ENCODE data around the gene YWHAQ. TPM values are rescaled to one million over a fixed set of nuclear protein-coding genes. Genes with fewer than 3 reads are reported as not detected.

Gene YWHAQ
- total and polyA plus RNA-seq, 8 donors, result 70.1 to 170 (median 152) TPM

DNA sequence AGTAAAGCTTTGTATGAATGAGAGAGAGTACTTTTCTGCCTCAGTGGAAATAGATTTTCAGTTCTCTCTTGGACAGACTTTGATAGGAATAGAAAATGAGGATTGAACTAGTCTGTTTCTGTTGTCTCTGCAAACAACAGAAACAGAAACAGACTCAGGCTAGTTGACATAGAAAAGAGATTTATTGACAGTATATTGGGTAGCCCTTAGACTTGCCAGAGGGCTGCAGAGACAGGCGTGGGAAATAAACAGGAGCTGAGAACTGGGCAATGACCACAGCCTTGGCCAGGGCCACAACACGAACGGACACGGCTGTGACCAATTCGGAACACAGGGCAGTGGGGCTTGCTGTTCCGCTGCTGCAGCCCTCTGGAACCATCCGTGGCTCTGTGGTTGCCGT, 30.5 kb upstream of the YWHAQ start:
- Histone ChIP-seq H3K27me3 (no peaks in the 10 kb centered on the region), H3K4me1 (no peaks in the 10 kb centered on the region), H3K9me3 (no peaks in the 10 kb centered on the region), H3K4me3 (no peak overlapping the region), H3K36me3 (no peaks in the 10 kb centered on the region), H3K27ac (no peak overlapping the region)
- no peak for DNase-seq
- intact Hi-C loops (cut with DNase I), result no loop called here
- no peak for FAIRE-seq
- no peak for ATAC-seq
- 57 to 63% methylated on average over 8 of the region's 8 CpGs for WGBS, 2 donors
- TF ChIP-seq, protein P1, sequence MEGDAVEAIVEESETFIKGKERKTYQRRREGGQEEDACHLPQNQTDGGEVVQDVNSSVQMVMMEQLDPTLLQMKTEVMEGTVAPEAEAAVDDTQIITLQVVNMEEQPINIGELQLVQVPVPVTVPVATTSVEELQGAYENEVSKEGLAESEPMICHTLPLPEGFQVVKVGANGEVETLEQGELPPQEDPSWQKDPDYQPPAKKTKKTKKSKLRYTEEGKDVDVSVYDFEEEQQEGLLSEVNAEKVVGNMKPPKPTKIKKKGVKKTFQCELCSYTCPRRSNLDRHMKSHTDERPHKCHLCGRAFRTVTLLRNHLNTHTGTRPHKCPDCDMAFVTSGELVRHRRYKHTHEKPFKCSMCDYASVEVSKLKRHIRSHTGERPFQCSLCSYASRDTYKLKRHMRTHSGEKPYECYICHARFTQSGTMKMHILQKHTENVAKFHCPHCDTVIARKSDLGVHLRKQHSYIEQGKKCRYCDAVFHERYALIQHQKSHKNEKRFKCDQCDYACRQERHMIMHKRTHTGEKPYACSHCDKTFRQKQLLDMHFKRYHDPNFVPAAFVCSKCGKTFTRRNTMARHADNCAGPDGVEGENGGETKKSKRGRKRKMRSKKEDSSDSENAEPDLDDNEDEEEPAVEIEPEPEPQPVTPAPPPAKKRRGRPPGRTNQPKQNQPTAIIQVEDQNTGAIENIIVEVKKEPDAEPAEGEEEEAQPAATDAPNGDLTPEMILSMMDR (IDR thresholded peaks at IDR 0.05), result no peak

DNA sequence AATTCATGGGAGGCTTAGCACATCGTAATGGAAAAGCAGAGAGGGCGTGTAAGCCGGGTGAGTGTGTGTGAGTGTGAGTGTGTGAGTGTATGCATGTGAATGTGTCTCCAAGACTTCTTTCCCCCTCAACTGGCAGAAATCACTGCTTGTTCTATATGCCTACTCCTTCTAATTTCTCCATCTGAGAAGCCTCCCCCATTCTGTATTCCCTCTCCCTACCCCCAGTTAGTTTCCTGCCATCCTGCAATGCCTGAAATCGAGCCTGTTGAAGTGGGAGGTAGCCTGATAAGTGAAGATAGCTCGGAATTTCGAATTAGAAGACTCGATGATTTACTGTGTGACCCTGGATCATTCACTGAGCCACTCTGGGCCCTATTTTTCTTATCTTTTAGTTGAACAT, 30.0 kb upstream of the YWHAQ start:
- ATAC-seq, result no peak
- Histone ChIP-seq H3K27ac (no peak overlapping the region), H3K36me3 (no peaks in the 10 kb centered on the region), H3K9me3 (no peaks in the 10 kb centered on the region), H3K27me3 (no peaks in the 10 kb centered on the region), H3K4me1 (no peaks in the 10 kb centered on the region), H3K4me3 (no peak overlapping the region)
- FAIRE-seq, result no peak
- TF ChIP-seq, protein P1 (IDR thresholded peaks at IDR 0.05), result no peak
- intact Hi-C loops (cut with DNase I), result no loop called here
- DNase-seq, result no peak
- WGBS, 2 donors, result 79 to 83% methylated on average over 7 of the region's 7 CpGs

DNA sequence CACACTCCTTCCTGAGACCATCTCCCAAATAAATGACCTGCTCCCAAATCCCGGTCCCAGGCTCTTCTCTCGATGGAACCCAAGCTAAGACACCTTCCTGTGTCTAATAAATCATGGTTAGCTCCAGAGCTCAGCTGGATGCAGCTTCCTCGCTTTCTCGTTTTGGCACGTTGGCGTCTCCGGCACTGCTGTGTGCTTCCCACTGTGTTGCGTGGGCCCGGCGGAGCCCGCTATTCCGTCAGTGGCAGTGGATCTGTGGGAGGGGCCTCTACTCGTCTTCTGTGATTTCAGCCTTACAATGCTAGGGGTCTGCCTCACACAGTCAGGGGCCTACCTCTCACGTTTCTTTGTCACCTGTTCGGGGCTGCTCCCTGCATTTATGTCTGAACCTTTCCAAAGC, 29.4 kb upstream of the YWHAQ start:
- Histone ChIP-seq H3K27me3 (no peaks in the 10 kb centered on the region), H3K27ac (no peak overlapping the region), H3K4me3 (no peak overlapping the region), H3K36me3 (no peaks in the 10 kb centered on the region), H3K4me1 (no peaks in the 10 kb centered on the region), H3K9me3 (no peaks in the 10 kb centered on the region)
- WGBS, 2 donors, result 83 to 89% methylated on average over 15 of the region's 15 CpGs
- ATAC-seq (no peak), FAIRE-seq (no peak), DNase-seq (no peak)
- TF ChIP-seq, protein P1 (IDR thresholded peaks at IDR 0.05), result no peak
- intact Hi-C loops (cut with DNase I), result no loop called here

DNA sequence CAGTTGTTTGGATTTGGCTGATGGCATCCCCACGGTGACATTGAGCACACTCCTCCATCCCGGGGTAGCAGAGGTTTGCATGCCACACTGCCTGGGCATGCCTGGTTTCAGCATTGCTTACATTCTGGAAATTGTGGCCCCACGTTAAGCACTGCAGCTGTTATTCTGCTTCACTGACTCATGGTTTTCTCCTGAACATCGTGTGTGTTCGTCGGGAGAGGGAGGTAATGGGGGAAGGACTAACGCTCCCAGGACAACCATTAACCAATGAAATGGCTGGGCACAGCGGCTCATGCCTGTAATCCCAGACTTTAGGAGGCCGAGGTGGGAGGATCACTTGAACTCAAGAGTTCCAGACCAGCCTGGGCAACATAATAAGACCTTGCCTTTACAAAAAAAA, 28.2 kb upstream of the YWHAQ start:
- intact Hi-C loops (cut with DNase I), result no loop called here
- no peak for FAIRE-seq
- no peak for DNase-seq
- H3K27ac ChIP-seq, result no peak overlapping the region
- TF ChIP-seq, protein P1 (IDR thresholded peaks at IDR 0.05), result no peak
- no peaks in the 10 kb centered on the region for H3K36me3 ChIP-seq
- no peak overlapping the region for H3K4me3 ChIP-seq
- H3K9me3 ChIP-seq, result no peaks in the 10 kb centered on the region
- WGBS, 2 donors, result 79 to 83% methylated on average over 9 of the region's 9 CpGs
- no peak for ATAC-seq
- H3K27me3 ChIP-seq, result no peaks in the 10 kb centered on the region
- no peaks in the 10 kb centered on the region for H3K4me1 ChIP-seq

DNA sequence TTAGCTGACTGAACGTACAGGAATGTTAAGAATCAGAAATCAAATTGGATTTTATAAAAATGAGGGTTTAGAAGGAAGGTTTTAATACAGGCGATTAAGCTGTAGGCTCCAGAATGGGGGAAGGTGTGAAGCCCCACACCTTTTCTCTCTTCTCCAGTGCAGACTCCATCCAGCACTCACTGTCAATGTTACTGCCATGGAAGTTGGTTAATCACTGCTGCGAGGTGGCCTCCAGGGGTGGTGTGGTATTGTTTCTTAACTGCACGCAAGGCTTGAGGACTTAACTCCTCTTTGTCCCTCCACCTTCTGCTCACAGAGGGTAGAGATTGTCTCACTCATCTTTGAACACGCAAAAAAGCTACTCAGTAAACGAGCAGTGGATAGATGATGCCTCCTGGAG, 26.9 kb upstream of the YWHAQ start:
- 79 to 84% methylated on average over 6 of the region's 6 CpGs for WGBS, 2 donors
- TF ChIP-seq, protein P1 (IDR thresholded peaks at IDR 0.05), result no peak
- no peaks in the 10 kb centered on the region for H3K27me3 ChIP-seq
- no peak overlapping the region for H3K4me3 ChIP-seq
- H3K9me3 ChIP-seq, result no peaks in the 10 kb centered on the region
- intact Hi-C loops (cut with DNase I), result no loop called here
- H3K4me1 ChIP-seq, result no peaks in the 10 kb centered on the region
- ATAC-seq (no peak), DNase-seq (no peak), FAIRE-seq (no peak)
- no peak overlapping the region for H3K27ac ChIP-seq
- no peaks in the 10 kb centered on the region for H3K36me3 ChIP-seq

Data from pancreas (tissue), 10 donors.